ENCODE results near the gene EXOC5.

DNA sequence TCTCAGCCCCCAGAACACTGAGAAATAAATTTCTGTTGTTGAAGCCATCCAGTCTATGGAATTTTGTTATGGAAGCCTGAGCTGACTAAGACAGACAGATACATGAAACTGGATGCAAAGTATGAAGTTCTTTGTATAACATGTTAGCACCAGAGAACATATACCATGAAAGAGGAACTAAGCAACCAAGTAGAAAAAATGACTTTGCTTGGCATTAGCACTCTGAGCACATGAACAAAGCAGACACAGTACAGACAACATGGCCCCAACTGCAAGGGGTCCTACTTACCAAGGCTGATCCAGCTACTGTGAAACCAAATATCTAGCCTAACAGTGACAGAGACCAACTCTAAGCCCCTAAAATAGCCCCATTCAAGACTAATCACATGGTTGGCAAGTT lies 13.8 kb downstream of the EXOC5 start:
- TF ChIP-seq, protein P1, sequence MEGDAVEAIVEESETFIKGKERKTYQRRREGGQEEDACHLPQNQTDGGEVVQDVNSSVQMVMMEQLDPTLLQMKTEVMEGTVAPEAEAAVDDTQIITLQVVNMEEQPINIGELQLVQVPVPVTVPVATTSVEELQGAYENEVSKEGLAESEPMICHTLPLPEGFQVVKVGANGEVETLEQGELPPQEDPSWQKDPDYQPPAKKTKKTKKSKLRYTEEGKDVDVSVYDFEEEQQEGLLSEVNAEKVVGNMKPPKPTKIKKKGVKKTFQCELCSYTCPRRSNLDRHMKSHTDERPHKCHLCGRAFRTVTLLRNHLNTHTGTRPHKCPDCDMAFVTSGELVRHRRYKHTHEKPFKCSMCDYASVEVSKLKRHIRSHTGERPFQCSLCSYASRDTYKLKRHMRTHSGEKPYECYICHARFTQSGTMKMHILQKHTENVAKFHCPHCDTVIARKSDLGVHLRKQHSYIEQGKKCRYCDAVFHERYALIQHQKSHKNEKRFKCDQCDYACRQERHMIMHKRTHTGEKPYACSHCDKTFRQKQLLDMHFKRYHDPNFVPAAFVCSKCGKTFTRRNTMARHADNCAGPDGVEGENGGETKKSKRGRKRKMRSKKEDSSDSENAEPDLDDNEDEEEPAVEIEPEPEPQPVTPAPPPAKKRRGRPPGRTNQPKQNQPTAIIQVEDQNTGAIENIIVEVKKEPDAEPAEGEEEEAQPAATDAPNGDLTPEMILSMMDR (IDR thresholded peaks at IDR 0.05) = no peak
- TF ChIP-seq POLR2A (IDR thresholded peaks at IDR 0.05) = no peak
